ENCODE measurements around the gene MEGF6.
"Not testable (repeated sequence)": the region's sequence is repeated elsewhere in the genome, so short reads cannot be mapped to it uniquely, and the experiment has no call there.

The MEGF6 gene

DNA sequence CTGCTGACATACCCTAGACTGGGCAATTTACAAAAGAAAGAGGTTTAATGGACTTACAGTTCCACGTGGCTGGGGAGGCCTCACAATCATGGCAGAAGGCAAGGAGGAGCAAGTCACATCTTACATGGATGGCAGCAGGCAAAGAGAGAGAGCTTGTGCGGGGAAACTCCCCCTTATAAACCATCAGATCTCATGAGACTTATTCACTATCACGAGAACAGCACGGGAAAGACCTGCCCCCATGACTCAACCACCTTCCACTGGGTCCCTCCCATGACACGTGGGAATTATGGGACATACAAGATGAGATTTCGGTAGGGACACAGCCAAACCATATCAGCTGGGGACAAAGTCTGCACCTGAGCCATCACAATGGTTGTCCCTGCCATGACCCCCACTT, 35.8 kb downstream of the MEGF6 start:
- DNase-seq (ENCODE audit: low read depth) = not testable (repeated sequence)

- DNase-seq (ENCODE audit: low read depth) = no peak
These were observed 37.8 kb downstream of the MEGF6 start for GRCh38 chr1:3573500-3573899.

- not testable (repeated sequence) for DNase-seq (ENCODE audit: low read depth)
These were observed 38.7 kb downstream of the MEGF6 start for GRCh38 chr1:3572638-3573037.

DNA sequence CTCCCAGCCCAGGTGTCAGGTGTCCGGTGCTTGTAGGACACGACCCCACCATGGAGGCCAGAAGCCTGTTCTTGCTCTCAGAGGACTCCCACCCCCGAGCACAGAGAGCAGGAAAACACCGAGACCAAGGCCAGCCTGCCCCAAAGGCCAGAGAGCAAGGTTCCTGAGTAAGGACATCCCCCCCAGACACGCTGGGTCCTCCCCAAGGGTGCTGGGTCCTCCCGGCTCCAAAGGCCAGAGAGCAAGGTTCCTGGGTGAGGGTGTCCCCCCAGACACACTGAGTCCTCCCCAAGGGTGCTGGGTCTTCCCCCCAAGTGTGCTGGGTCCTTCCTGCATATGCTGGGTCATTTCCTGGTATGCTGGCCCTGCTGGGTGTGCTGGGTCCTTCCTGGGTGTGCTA, 40.0 kb downstream of the MEGF6 start:
- DNase-seq (ENCODE audit: low read depth) = no peak

DNA sequence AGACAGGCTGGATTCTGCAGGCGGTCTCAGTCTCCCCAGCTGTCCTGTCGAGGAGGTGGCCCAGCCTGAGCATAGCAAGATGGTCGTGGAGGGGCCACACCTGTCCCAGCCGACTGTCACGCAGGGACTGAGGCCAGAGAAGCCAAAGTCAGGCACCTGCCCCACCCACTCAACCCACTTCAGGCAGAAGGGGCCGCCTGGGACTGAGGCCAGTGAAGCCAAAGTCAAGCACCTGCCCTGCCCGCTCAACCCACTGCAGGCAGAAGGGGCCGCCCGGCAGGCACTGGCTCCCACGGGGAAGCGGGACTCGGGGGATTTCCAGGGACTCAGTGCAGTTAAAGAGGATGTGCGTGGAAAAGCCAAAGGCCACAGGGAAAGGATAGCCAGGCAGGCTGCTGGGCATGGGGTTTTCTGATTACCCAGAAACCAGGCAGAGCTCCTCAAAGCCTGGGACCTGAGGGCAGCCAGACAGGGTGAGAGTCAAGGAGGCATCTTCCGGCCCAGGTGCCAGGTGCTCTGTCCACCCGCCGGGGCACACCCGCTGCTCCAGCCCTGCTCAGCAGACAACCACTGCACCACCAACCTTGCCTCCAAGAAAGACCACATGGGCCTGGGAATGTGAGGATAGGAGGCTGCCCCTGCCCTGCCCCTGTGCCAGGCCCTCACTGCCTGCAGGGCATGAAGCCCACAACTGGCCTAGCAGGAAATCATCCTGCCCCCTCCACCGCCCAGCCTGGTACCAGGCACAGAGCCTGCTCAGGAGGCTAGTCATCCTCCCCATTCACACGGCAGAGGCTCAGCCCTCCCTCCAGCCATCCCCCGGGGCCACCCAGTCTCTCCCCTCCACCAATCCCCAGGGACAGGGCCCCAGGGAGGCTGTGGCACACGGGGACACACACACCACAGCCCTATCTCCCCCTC, 41.0 kb downstream of the MEGF6 start:
- DNase-seq (ENCODE audit: low read depth) = no peak

- DNase-seq (ENCODE audit: low read depth) = no peak
These were observed 41.9 kb downstream of the MEGF6 start for GRCh38 chr1:3569436-3569835.

GRCh38 chr1:3568815-3569435, 42.4 kb downstream of the MEGF6 start:
- DNase-seq (ENCODE audit: low read depth) = no peak

- no peak for DNase-seq (ENCODE audit: low read depth)
These were observed 44.1 kb downstream of the MEGF6 start for GRCh38 chr1:3566951-3567804.

- no peak for DNase-seq (ENCODE audit: low read depth)
These were observed 45.1 kb downstream of the MEGF6 start for GRCh38 chr1:3566003-3566885.

DNA sequence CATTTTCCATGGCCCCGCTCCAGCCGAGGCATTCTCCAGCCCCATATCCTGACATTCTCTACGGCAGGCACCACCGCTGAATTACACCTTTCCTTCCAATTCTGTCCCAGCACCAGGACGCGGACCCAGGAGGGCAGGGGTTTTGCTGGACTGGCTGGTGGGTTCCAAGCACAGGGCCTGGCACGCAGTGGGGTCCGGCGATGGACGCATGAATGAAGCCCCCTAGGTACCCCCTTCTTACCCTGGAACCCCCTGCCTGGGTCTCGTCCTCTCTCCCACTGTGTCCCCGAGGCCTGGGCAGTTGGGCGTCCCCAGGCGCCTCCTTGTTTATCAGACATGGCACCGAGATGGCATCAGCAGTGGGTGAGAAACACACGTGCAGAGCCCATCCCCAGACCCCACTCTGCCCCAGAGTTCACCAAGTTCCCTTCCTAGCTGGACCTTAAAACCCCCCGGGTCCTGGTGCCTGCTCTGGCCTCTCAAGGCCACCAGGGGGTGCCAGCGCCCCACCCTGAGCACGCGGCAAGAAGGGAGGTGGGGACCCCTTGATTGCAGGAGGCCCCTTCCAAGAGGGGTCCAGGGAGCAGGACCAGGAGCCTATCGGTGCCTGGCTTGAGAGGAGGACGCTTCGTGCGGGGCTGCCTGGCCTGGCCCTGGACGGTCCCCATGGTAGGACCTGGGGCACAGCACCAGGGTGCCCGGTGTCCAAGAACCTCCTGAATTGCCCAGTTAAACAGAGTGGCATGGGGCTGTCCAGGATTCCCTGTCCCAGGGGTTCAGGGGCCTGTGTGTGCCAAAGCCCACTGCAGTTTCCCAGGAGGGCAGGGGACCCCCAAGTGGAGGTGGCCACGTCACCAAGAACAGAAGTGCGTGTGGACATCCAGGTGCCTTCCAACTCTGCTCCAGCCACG, 46.1 kb downstream of the MEGF6 start:
- DNase-seq (ENCODE audit: low read depth) = no peak

GRCh38 chr1:3563610-3564009, 47.7 kb downstream of the MEGF6 start:
- no peak for DNase-seq (ENCODE audit: low read depth)

- DNase-seq (ENCODE audit: low read depth) = no peak
These were observed 48.2 kb downstream of the MEGF6 start for GRCh38 chr1:3563125-3563524.

DNA sequence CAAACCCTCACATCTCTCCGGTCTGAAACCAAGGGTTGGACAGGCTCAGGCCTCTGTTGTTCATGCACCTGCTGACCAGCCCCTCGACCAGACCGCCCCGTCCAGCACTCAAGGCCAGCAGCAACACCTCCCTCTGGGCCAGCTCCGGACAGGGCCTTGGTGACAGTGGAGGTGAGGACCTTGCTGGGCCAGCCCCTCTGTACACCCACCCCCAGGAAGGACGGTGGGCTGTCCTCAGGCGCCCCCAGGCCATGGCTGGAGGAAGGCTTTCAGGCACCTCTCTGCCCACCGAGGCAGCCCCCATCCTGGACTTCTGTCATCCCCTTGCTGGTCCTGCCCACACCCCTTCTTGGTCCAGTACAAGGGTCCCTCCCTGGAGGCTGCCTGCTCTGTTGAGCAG, 48.6 kb downstream of the MEGF6 start:
- DNase-seq (ENCODE audit: low read depth) = no peak

GRCh38 chr1:3561702-3562101, 49.6 kb downstream of the MEGF6 start:
- no peak for DNase-seq (ENCODE audit: low read depth)

DNA sequence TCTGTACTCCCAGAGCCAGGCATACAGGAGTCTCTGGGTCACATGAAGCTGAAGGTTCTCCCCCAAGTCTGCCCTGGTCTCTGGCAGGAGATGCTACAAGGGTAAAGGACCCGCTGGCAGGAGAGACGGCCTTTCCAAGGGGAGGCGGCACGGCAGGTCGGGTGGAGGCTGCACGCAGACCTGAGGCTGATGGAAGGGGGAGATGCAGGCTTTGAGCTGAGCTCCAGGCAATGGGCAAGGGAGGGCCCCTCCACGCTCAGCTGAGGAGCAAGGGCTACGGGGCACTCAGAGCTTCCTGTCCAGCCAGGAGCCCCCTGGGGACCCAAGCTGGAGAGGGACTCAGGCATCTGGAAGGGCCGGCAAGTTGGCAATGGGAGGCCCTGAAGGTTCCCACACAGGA, 50.3 kb downstream of the MEGF6 start:
- DNase-seq (ENCODE audit: low read depth) = no peak

GRCh38 chr1:3560251-3560871, 50.9 kb downstream of the MEGF6 start:
- no peak for DNase-seq (ENCODE audit: low read depth)

DNA sequence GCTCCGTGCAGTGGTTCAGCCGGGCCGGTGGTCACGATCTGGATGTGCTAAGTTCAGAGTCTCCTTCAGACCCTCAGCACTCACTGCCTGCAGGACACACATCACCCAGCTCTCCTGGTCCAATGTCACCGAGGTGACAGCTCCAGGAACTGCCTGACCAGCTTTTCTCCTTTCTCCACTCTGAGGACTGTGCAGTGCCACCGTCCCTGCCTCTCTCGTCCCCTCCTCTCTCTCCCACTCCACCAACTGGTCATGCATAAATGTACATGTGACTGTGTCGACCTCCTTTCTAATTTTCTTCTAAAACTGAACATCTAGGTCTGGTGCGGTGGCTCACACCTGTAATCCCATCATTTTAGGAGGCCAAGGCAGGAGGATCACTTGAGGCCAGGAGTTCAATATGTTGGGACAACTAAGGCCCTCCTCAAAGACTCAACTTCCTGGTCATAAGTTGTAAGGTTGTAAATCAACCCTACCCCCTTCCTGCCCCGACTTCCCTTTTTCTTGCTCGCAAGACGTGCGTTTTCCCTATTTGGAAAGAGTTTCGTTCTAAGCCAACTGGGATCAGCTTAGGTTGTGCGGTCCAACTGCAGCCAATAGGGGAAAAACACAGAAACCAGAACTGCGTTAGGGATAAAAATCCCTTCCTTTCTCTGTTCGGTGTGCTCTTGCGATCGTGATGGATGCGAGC, 53.1 kb downstream of the MEGF6 start:
- no peak for DNase-seq (ENCODE audit: low read depth)

- DNase-seq (ENCODE audit: low read depth) = no peak
These were observed 53.9 kb downstream of the MEGF6 start for GRCh38 chr1:3557366-3557765.

GRCh38 chr1:3556336-3556735, 55.0 kb downstream of the MEGF6 start:
- no peak for DNase-seq (ENCODE audit: low read depth)

All from stromal cell of bone marrow (primary cell).